ENCODE data around the gene CYP27C1.

Gene CYP27C1

DNA sequence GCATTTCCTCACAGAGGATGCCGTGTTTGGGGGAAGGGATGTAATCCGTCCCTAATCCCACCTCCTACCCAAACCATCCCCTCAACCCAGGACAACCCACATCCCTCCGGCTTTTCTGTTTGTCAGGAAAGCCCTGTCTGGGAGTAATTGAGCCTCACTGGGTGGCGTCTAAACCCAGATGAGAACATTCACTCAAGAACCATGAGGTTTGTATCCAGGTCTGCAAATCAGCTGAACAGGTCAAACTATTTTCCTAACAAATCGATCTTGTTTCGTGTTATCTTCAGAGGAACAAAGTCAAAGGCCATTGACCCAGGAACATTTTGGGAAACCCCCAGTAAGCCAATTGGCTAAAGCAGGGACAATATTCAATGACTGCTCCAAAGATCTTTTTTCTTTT is 25.7 kb downstream of the CYP27C1 start:
- no peak overlapping the region for H3K4me3 ChIP-seq (ENCODE audit: low read depth in 1 of 2, low read length in 2 of 2)
- no peak overlapping the region for H3K9ac ChIP-seq (ENCODE audit: low read depth in 1 of 2, low read length in 2 of 2)
- H3K36me3 ChIP-seq (ENCODE audit: control insufficient read depth in 1 of 2, insufficient read depth in 2 of 2, low read length in 2 of 2), result no peaks in the 10 kb centered on the region
- no peaks in the 10 kb centered on the region for H3K4me1 ChIP-seq (ENCODE audit: control insufficient read depth in 1 of 2, insufficient read depth in 2 of 2, low read length in 2 of 2)
- H3K27ac ChIP-seq (ENCODE audit: low read depth, low read length), result no peak overlapping the region
- peaks cover 0 to 3% of the 10 kb centered on the region in 2 donors for H3K27me3 ChIP-seq (ENCODE audit: control insufficient read depth in 1 of 2, insufficient read depth in 2 of 2, low read length in 2 of 2)
- no peaks in the 10 kb centered on the region for H3K9me3 ChIP-seq (ENCODE audit: control insufficient read depth in 1 of 2, low read length in 2 of 2)

DNA sequence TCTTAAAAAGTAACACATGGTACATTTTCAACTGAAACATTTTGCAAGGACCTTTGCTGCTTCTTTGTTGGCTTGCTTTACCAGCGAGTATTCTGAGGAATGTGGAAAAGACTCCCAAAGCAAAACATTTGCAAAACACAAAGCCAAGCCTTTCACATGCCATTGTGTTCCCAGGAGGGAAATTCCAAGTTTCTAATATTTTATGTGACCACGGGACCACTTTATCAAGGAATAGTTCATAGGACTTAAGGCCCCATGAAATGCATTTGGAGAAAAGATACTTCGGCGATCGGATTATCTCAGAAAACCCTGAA is 26.2 kb downstream of the CYP27C1 start:
- H3K4me3 ChIP-seq (ENCODE audit: low read depth in 1 of 2, low read length in 2 of 2), result no peak overlapping the region
- peaks cover 0 to 3% of the 10 kb centered on the region in 2 donors for H3K27me3 ChIP-seq (ENCODE audit: control insufficient read depth in 1 of 2, insufficient read depth in 2 of 2, low read length in 2 of 2)
- H3K36me3 ChIP-seq (ENCODE audit: control insufficient read depth in 1 of 2, insufficient read depth in 2 of 2, low read length in 2 of 2), result no peaks in the 10 kb centered on the region
- H3K9ac ChIP-seq (ENCODE audit: low read depth in 1 of 2, low read length in 2 of 2), result no peak overlapping the region
- H3K4me1 ChIP-seq (ENCODE audit: control insufficient read depth in 1 of 2, insufficient read depth in 2 of 2, low read length in 2 of 2), result no peaks in the 10 kb centered on the region
- H3K27ac ChIP-seq (ENCODE audit: low read depth, low read length), result no peak overlapping the region
- no peaks in the 10 kb centered on the region for H3K9me3 ChIP-seq (ENCODE audit: control insufficient read depth in 1 of 2, low read length in 2 of 2)

DNA sequence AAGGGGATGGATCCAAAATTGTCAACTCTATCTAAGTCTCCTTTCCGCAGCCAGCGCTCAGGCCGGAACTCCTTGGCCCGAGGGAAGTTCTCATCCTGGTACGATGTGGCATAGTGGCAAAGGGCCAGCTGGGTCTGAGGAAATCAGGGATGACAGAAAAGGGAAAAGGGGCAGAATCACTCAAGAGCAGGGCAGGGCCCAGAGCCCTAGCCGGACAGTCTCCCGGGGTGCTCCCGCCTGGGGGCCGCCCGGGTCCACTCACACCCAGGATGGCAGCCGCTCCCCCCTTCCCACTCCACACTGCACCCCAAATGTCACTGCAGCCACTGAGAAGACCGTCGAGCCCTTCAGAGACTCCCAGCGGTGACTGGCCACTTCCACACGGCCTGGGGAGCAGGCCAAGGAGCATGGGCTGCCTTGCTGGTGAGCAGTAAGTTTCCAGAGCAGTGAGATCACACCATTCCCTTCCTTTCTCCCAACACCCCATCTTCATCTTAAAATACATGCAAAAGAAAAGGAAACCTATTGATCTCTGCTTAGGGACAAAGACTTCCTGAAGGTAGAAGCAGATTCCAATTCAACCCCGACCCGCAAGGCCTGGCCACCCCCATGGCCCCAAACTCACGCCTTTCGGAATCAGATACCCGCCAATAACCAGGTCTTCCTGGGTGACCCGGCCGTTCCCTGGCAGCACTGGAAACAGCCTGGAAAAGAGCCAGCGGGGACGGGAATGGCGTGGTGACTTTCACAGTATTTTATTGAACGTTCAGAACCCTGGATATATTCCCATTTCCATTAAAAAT is 26.7 kb downstream of the CYP27C1 start:
- Histone ChIP-seq H3K36me3 (ENCODE audit: control insufficient read depth in 1 of 2, insufficient read depth in 2 of 2, low read length in 2 of 2) (no peaks in the 10 kb centered on the region), H3K4me3 (ENCODE audit: low read depth in 1 of 2, low read length in 2 of 2) (no peak overlapping the region), H3K27me3 (ENCODE audit: control insufficient read depth in 1 of 2, insufficient read depth in 2 of 2, low read length in 2 of 2) (peaks cover 0 to 3% of the 10 kb centered on the region in 2 donors), H3K9me3 (ENCODE audit: control insufficient read depth in 1 of 2, low read length in 2 of 2) (no peaks in the 10 kb centered on the region), H3K4me1 (ENCODE audit: control insufficient read depth in 1 of 2, insufficient read depth in 2 of 2, low read length in 2 of 2) (no peaks in the 10 kb centered on the region), H3K27ac (ENCODE audit: low read depth, low read length) (no peak overlapping the region), H3K9ac (ENCODE audit: low read depth in 1 of 2, low read length in 2 of 2) (no peak overlapping the region)

DNA sequence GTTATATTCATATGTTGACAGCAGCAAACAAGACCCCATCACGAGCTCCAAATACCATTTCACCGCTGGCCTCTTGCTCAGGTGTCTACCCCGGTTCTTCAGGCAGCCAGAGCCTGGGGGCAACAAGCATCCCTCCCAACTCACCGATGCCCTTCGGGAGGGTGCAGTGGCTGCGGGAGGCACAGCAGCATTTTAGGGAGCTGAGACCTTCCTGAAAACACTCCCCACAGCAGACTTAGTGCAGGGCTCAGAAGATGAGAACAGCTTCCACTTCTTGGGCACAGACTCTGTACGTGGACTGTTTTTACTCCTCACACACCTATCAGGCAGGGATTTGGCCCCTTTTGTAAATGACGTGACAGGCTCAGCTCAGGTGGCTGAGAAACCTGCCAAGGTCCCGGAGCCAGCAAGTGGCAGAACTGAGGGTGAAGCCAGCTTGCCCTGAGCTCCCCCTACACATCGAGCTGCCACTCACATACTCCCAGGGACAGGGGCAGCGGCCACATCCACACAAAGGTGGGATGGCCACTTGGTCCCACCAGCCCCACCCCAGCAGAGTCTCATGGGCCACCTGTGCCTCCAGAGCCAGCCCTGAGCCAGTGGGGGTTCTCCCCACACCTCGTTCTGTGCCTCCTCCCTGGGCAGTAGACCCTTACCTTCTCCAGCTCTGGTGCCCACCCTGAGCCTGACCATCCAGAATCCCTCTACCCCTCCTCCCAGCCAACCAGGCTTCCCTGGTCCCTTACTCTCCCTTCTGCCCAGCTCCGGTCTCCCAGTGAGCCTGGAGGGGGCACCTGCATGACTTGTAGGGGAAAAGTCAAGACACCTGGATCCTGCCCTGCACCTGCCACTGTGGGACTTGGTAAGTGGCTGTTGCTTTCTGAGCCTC is 28.5 kb downstream of the CYP27C1 start:
- no peaks in the 10 kb centered on the region for H3K4me1 ChIP-seq (ENCODE audit: control insufficient read depth in 1 of 2, insufficient read depth in 2 of 2, low read length in 2 of 2)
- no peak overlapping the region for H3K9ac ChIP-seq (ENCODE audit: low read depth in 1 of 2, low read length in 2 of 2)
- H3K27ac ChIP-seq (ENCODE audit: low read depth, low read length), result no peak overlapping the region
- H3K9me3 ChIP-seq (ENCODE audit: control insufficient read depth in 1 of 2, low read length in 2 of 2), result no peaks in the 10 kb centered on the region
- peaks cover 0 to 3% of the 10 kb centered on the region in 2 donors for H3K27me3 ChIP-seq (ENCODE audit: control insufficient read depth in 1 of 2, insufficient read depth in 2 of 2, low read length in 2 of 2)
- H3K36me3 ChIP-seq (ENCODE audit: control insufficient read depth in 1 of 2, insufficient read depth in 2 of 2, low read length in 2 of 2), result no peaks in the 10 kb centered on the region
- H3K4me3 ChIP-seq (ENCODE audit: low read depth in 1 of 2, low read length in 2 of 2), result no peak overlapping the region

DNA sequence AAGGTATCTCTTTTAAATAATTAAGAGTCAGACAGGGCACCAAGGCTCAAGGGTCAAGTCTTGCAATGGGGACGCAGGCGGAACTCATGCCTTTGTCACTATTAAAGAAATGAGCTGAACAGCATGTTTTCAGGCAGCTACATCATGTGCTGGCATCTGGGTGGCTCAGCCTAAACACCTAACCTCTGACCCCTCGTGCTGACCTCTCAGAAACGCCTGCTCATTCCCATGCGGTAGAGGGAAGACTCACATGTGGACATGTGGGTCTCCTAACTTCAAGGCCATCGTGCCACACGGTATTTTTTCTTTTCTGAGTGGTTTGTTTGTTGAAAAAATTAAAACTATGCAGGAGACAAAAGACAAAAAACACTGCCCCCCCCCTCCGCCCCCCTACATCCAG is 31.3 kb downstream of the CYP27C1 start:
- Histone ChIP-seq H3K27me3 (ENCODE audit: control insufficient read depth in 1 of 2, insufficient read depth in 2 of 2, low read length in 2 of 2) (peaks cover 0 to 3% of the 10 kb centered on the region in 2 donors), H3K4me1 (ENCODE audit: control insufficient read depth in 1 of 2, insufficient read depth in 2 of 2, low read length in 2 of 2) (no peaks in the 10 kb centered on the region), H3K36me3 (ENCODE audit: control insufficient read depth in 1 of 2, insufficient read depth in 2 of 2, low read length in 2 of 2) (no peaks in the 10 kb centered on the region), H3K4me3 (ENCODE audit: low read depth in 1 of 2, low read length in 2 of 2) (no peak overlapping the region), H3K9me3 (ENCODE audit: control insufficient read depth in 1 of 2, low read length in 2 of 2) (no peaks in the 10 kb centered on the region), H3K27ac (ENCODE audit: low read depth, low read length) (no peak overlapping the region), H3K9ac (ENCODE audit: low read depth in 1 of 2, low read length in 2 of 2) (no peak overlapping the region)

DNA sequence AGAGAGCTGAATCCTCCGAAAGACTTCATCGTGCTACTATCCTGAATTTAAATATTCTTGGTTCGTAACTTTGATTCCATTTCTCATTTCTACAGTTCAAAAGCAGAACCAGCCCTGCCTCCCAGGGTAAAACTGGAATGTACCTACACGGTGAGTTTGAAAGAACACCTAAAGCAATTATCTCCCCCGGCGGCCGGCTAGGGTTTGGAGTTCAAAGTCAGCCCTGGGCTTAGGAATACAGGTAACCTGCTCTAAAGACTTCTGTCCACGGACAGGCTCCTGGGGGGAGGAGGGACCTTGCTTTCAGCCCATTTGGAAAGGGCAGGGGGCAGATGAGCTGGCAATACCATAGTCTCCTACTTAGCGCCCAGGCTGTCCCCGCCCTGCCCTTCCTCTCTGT is 32.3 kb downstream of the CYP27C1 start:
- Histone ChIP-seq H3K4me3 (ENCODE audit: low read depth in 1 of 2, low read length in 2 of 2) (no peak overlapping the region), H3K9me3 (ENCODE audit: control insufficient read depth in 1 of 2, low read length in 2 of 2) (no peaks in the 10 kb centered on the region), H3K4me1 (ENCODE audit: control insufficient read depth in 1 of 2, insufficient read depth in 2 of 2, low read length in 2 of 2) (no peaks in the 10 kb centered on the region), H3K27ac (ENCODE audit: low read depth, low read length) (no peak overlapping the region), H3K36me3 (ENCODE audit: control insufficient read depth in 1 of 2, insufficient read depth in 2 of 2, low read length in 2 of 2) (no peaks in the 10 kb centered on the region), H3K27me3 (ENCODE audit: control insufficient read depth in 1 of 2, insufficient read depth in 2 of 2, low read length in 2 of 2) (peaks cover 0 to 3% of the 10 kb centered on the region in 2 donors), H3K9ac (ENCODE audit: low read depth in 1 of 2, low read length in 2 of 2) (no peak overlapping the region)

DNA sequence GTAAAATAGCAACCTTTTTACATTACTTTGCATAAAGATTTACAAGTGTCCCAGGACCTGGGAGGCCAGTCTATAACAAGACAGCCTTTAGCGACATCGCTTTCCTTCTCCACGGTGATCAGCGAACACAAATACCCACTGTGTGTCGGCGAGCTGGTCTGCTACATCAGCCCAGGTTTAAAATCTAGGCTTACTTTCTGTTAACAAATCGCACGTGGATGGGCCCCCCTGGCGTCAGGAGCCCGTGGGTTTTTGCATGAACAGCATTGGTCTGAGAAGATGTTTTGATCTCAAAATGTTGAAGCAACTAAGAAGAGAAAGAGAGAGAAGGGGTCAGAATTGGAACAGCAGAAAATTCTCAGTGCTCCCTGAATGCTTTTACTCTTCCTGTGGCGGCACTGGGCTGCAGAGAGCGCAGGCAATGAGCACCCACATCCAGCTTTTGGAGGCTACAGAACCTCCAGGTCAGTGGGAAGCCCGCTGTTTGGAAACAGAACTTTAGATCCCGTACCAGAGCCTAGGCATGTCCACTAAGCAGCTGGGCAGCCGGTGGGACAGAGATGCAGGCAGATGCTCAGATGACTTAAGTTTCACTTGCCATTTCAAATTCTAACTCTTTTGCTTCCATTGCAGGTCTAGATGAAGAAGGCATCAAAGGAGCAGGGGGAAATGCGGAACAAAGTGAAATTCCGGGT is 32.9 kb downstream of the CYP27C1 start:
- Histone ChIP-seq H3K4me3 (ENCODE audit: low read depth in 1 of 2, low read length in 2 of 2) (no peak overlapping the region), H3K9me3 (ENCODE audit: control insufficient read depth in 1 of 2, low read length in 2 of 2) (no peaks in the 10 kb centered on the region), H3K27ac (ENCODE audit: low read depth, low read length) (no peak overlapping the region), H3K36me3 (ENCODE audit: control insufficient read depth in 1 of 2, insufficient read depth in 2 of 2, low read length in 2 of 2) (no peaks in the 10 kb centered on the region), H3K9ac (ENCODE audit: low read depth in 1 of 2, low read length in 2 of 2) (no peak overlapping the region), H3K4me1 (ENCODE audit: control insufficient read depth in 1 of 2, insufficient read depth in 2 of 2, low read length in 2 of 2) (no peaks in the 10 kb centered on the region), H3K27me3 (ENCODE audit: control insufficient read depth in 1 of 2, insufficient read depth in 2 of 2, low read length in 2 of 2) (peaks cover 0 to 3% of the 10 kb centered on the region in 2 donors)

DNA sequence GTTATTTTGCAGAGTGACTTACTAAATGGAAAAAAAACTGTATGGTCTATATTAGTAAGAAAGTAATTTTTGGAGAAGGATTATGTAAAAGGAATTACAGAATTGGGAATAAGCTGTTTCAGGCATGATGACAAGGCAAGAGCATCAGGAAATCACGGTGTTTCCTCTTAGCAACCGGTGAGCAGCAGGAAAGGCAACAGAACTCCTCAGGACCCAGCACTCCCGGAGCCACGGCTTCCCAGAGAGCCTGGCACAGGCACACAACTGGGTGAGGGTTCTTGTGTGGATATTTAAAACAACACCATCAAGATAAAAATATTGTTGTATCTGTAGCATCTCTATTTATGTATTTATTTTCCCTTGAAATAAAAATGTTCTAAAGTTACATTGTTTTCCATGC is 34.4 kb downstream of the CYP27C1 start:
- no peaks in the 10 kb centered on the region for H3K4me1 ChIP-seq (ENCODE audit: control insufficient read depth in 1 of 2, insufficient read depth in 2 of 2, low read length in 2 of 2)
- no peaks in the 10 kb centered on the region for H3K36me3 ChIP-seq (ENCODE audit: control insufficient read depth in 1 of 2, insufficient read depth in 2 of 2, low read length in 2 of 2)
- no peak overlapping the region for H3K27ac ChIP-seq (ENCODE audit: low read depth, low read length)
- no peaks in the 10 kb centered on the region for H3K27me3 ChIP-seq (ENCODE audit: control insufficient read depth in 1 of 2, insufficient read depth in 2 of 2, low read length in 2 of 2)
- no peaks in the 10 kb centered on the region for H3K9me3 ChIP-seq (ENCODE audit: control insufficient read depth in 1 of 2, low read length in 2 of 2)
- no peak overlapping the region for H3K9ac ChIP-seq (ENCODE audit: low read depth in 1 of 2, low read length in 2 of 2)
- H3K4me3 ChIP-seq (ENCODE audit: low read depth in 1 of 2, low read length in 2 of 2), result no peak overlapping the region

DNA sequence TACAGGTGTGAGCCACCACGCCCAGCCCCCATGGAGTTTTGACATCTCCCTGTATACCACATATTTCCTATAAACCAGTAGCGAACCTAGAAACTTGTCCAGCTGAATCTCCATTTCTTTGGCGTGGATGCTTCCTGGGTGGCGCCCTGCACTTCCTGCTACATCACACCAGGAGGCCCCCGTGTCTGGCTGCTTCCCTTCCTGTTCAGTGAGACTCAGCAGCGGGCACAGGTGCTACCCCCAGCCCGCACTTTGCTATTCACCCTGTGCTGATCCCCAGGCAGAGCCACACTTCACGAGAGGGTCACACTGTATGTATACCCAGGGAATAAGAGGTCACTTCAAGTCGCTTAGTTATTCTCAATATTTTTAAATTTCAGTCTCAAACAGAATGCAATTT is 35.0 kb downstream of the CYP27C1 start:
- no peak overlapping the region for H3K27ac ChIP-seq (ENCODE audit: low read depth, low read length)
- no peak overlapping the region for H3K9ac ChIP-seq (ENCODE audit: low read depth in 1 of 2, low read length in 2 of 2)
- no peaks in the 10 kb centered on the region for H3K9me3 ChIP-seq (ENCODE audit: control insufficient read depth in 1 of 2, low read length in 2 of 2)
- no peaks in the 10 kb centered on the region for H3K27me3 ChIP-seq (ENCODE audit: control insufficient read depth in 1 of 2, insufficient read depth in 2 of 2, low read length in 2 of 2)
- H3K36me3 ChIP-seq (ENCODE audit: control insufficient read depth in 1 of 2, insufficient read depth in 2 of 2, low read length in 2 of 2), result no peaks in the 10 kb centered on the region
- no peak overlapping the region for H3K4me3 ChIP-seq (ENCODE audit: low read depth in 1 of 2, low read length in 2 of 2)
- H3K4me1 ChIP-seq (ENCODE audit: control insufficient read depth in 1 of 2, insufficient read depth in 2 of 2, low read length in 2 of 2), result no peaks in the 10 kb centered on the region

DNA sequence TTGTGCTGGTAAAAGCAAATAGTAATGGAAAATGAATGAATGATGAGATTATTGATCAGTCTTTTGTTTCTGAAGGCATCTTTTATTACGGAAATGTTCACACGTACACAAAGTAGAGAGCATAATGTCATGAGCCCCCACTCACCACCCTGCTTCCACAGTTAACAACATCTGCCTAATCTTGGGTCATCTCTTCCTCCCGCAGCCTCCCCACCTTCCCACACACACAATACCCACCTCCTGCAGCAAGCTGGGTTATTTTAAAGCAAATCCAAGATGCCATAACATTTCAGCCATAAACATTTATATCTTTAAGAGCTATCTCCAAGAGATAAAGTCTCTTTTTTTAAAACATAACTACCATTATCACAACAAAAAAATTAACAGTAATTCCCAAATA is 36.3 kb downstream of the CYP27C1 start:
- Histone ChIP-seq H3K27me3 (ENCODE audit: control insufficient read depth in 1 of 2, insufficient read depth in 2 of 2, low read length in 2 of 2) (no peaks in the 10 kb centered on the region), H3K36me3 (ENCODE audit: control insufficient read depth in 1 of 2, insufficient read depth in 2 of 2, low read length in 2 of 2) (no peaks in the 10 kb centered on the region), H3K27ac (ENCODE audit: low read depth, low read length) (no peak overlapping the region), H3K4me1 (ENCODE audit: control insufficient read depth in 1 of 2, insufficient read depth in 2 of 2, low read length in 2 of 2) (no peaks in the 10 kb centered on the region), H3K9me3 (ENCODE audit: control insufficient read depth in 1 of 2, low read length in 2 of 2) (no peaks in the 10 kb centered on the region), H3K4me3 (ENCODE audit: low read depth in 1 of 2, low read length in 2 of 2) (no peak overlapping the region), H3K9ac (ENCODE audit: low read depth in 1 of 2, low read length in 2 of 2) (no peak overlapping the region)
